HG03575 (cell line): Measurements from ENCODE around the gene PPIF.

ENCODE experiments used
- ATAC-seq: cut with Tn5 transposase; IDR thresholded peaks from one replicate; pipeline ENCODE4 v1.9.1; 2021; ENCODE audit not compliant: unreplicated experiment, insufficient number of reproducible peaks, low FRiP score; ENCODE audit errors: extremely low read depth

The PPIF gene

GRCh38 chr10:79347226-79347893 lies at the start of gene PPIF:
TSS of gene PPIF (plus strand) at chr10:79347469. CDS start at chr10:79347549, 80 bp downstream.
- peak; percentile 42 for ATAC-seq

GRCh38 chr10:79298403-79299244 lies 48.6 kb upstream of the PPIF start:
- ATAC-seq: no peak

- ATAC-seq: no peak
Observed at GRCh38 chr10:79299397-79300241, 47.6 kb upstream of the PPIF start.

GRCh38 chr10:79300711-79301110 lies 46.6 kb upstream of the PPIF start:
- no peak for ATAC-seq

- no peak for ATAC-seq
Observed at GRCh38 chr10:79301754-79302530, 45.3 kb upstream of the PPIF start.

GRCh38 chr10:79303631-79304478 lies 43.4 kb upstream of the PPIF start:
- ATAC-seq: no peak

GRCh38 chr10:79304479-79305087 lies 42.7 kb upstream of the PPIF start:
- ATAC-seq: no peak

- no peak for ATAC-seq
Observed at GRCh38 chr10:79305515-79305914, 41.8 kb upstream of the PPIF start.

GRCh38 chr10:79305988-79306387 lies 41.3 kb upstream of the PPIF start:
- ATAC-seq: no peak

- ATAC-seq: no peak
Observed at GRCh38 chr10:79306644-79307220, 40.5 kb upstream of the PPIF start.

- ATAC-seq: no peak
Observed at GRCh38 chr10:79308016-79308415, 39.3 kb upstream of the PPIF start.

GRCh38 chr10:79308969-79309665 lies 38.2 kb upstream of the PPIF start:
- no peak for ATAC-seq

GRCh38 chr10:79310200-79310865 lies 36.9 kb upstream of the PPIF start:
- no peak for ATAC-seq

- no peak for ATAC-seq
Observed at GRCh38 chr10:79310911-79311573, 36.2 kb upstream of the PPIF start.

- ATAC-seq: no peak
Observed at GRCh38 chr10:79311581-79312407, 35.5 kb upstream of the PPIF start.
